Neuronal stem cell (in vitro differentiated cells): ENCODE measurements around the gene FAT2.

Source experiments
- DNase-seq: peaks from one replicate; pipeline ENCODE4 v3.0.0-alpha.2; 2013; ENCODE audit warnings: low spot score
- H2AFZ ChIP-seq: one replicate; pipeline ENCODE4 v1.6.1; 2013; ENCODE audit warnings: mild to moderate bottlenecking, low read length, inconsistent platforms
- H2AK5ac ChIP-seq: 2 replicates; pipeline ENCODE4 v1.6.1; 2013; ENCODE audit warnings: low read depth, mild to moderate bottlenecking, inconsistent platforms, low read length, moderate library complexity, mixed read lengths
- H2BK120ac ChIP-seq: 2 replicates; pipeline ENCODE4 v1.6.1; 2013; ENCODE audit warnings: low read depth, mild to moderate bottlenecking, inconsistent platforms, low read length, moderate library complexity, mixed read lengths
- H2BK12ac ChIP-seq: one replicate; pipeline ENCODE4 v1.6.1; 2013; ENCODE audit warnings: low read length, inconsistent platforms
- H2BK15ac ChIP-seq: 2 replicates; pipeline ENCODE4 v1.6.1; 2013; ENCODE audit warnings: mild to moderate bottlenecking, low read length, inconsistent platforms, mixed read lengths
- H2BK5ac ChIP-seq: one replicate; pipeline ENCODE4 v1.6.1; 2013; ENCODE audit warnings: inconsistent platforms, mild to moderate bottlenecking, low read length, moderate library complexity
- H3K14ac ChIP-seq: one replicate; pipeline ENCODE4 v1.6.1; 2013; ENCODE audit warnings: low read length, inconsistent platforms
- H3K18ac ChIP-seq: 2 replicates; pipeline ENCODE4 v1.6.1; 2013; ENCODE audit warnings: low read length, inconsistent platforms
- H3K23ac ChIP-seq: 2 replicates; pipeline ENCODE4 v1.6.1; 2013; ENCODE audit warnings: low read depth, mild to moderate bottlenecking, mixed read lengths, low read length, inconsistent platforms; ENCODE audit not compliant: poor library complexity
- H3K27ac ChIP-seq: replicated peaks from 3 replicates; pipeline ENCODE4 v1.5.1; 2013; ENCODE audit warnings: low read length, inconsistent platforms
- H3K27me3 ChIP-seq, 3 experiments: 2 replicates each; pipeline ENCODE4 v1.6.1; 2013; ENCODE audit warnings: low read length in 3 of 3, mild to moderate bottlenecking in 2 of 3, inconsistent platforms in 1 of 3, low read depth in 1 of 3, mixed read lengths in 1 of 3, moderate library complexity in 1 of 3; ENCODE audit not compliant: control insufficient read depth in 3 of 3, insufficient read depth in 3 of 3
- H3K36me3 ChIP-seq, 2 donors: replicated peaks in 1 of 2; 2 replicates each; pipeline ENCODE4 v1.6.1; 2013; ENCODE audit warnings: low read length in 2 of 2; ENCODE audit not compliant: control insufficient read depth in 2 of 2, insufficient read depth in 2 of 2
- H3K4ac ChIP-seq: 2 replicates; pipeline ENCODE4 v1.6.1; 2013; ENCODE audit warnings: inconsistent platforms, mild to moderate bottlenecking, low read length, moderate library complexity
- H3K4me1 ChIP-seq, 2 donors: 1 replicate in 1 of 2; 2 replicates in 1 of 2; pipeline ENCODE4 v1.6.1; 2013; ENCODE audit warnings: low read length in 2 of 2, low read depth in 1 of 2; ENCODE audit not compliant: control insufficient read depth in 2 of 2, insufficient read depth in 1 of 2
- H3K4me2 ChIP-seq: one replicate; pipeline ENCODE4 v1.6.1; 2013; ENCODE audit warnings: mild to moderate bottlenecking, low read length, inconsistent platforms; ENCODE audit not compliant: insufficient read depth, poor library complexity, severe bottlenecking
- H3K4me3 ChIP-seq, 2 donors: 2 replicates each; pipeline ENCODE4 v1.5.1; 2013; ENCODE audit warnings: low read length in 2 of 2, mild to moderate bottlenecking in 2 of 2, inconsistent platforms in 1 of 2, moderate library complexity in 1 of 2
- H3K79me1 ChIP-seq: one replicate; pipeline ENCODE4 v1.6.1; 2013; ENCODE audit warnings: low read depth, mild to moderate bottlenecking, inconsistent platforms, low read length, moderate library complexity
- H3K9ac ChIP-seq: one replicate; pipeline ENCODE4 v1.6.1; 2013; ENCODE audit warnings: mild to moderate bottlenecking, low read depth, low read length, inconsistent platforms; ENCODE audit not compliant: poor library complexity
- H3K9me3 ChIP-seq, 2 donors: replicated peaks in 1 of 2; 2 replicates each; pipeline versions ENCODE3 to v1.6.1; 2013; ENCODE audit warnings: low read length in 2 of 2, mild to moderate bottlenecking in 2 of 2, inconsistent platforms in 1 of 2, low read depth in 1 of 2, mixed read lengths in 1 of 2, moderate library complexity in 1 of 2; ENCODE audit not compliant: control insufficient read depth in 2 of 2, insufficient read depth in 1 of 2
- H4K8ac ChIP-seq: one replicate; pipeline ENCODE4 v1.6.1; 2013; ENCODE audit warnings: low read depth, mild to moderate bottlenecking, inconsistent platforms, low read length, moderate library complexity
- H4K91ac ChIP-seq: one replicate; pipeline ENCODE4 v1.6.1; 2013; ENCODE audit warnings: low read length, low read depth, mild to moderate bottlenecking, inconsistent platforms; ENCODE audit not compliant: poor library complexity
- WGBS, 2 donors: extraction: QIAGEN DNeasy Blood & Tissue Kit; methylation state at CpG; one replicate each; pipeline ENCODE4 v1.1.7; 2013; ENCODE audit warnings: missing lambda C conversion rate in 2 of 2, mixed read lengths in 1 of 2; ENCODE audit not compliant: insufficient read length in 2 of 2, insufficient replicate concordance in 1 of 2; ENCODE audit errors: extremely low coverage in 2 of 2; 5-methylcytosine and 5-hydroxymethylcytosine counted together

FAT2 gene

DNA sequence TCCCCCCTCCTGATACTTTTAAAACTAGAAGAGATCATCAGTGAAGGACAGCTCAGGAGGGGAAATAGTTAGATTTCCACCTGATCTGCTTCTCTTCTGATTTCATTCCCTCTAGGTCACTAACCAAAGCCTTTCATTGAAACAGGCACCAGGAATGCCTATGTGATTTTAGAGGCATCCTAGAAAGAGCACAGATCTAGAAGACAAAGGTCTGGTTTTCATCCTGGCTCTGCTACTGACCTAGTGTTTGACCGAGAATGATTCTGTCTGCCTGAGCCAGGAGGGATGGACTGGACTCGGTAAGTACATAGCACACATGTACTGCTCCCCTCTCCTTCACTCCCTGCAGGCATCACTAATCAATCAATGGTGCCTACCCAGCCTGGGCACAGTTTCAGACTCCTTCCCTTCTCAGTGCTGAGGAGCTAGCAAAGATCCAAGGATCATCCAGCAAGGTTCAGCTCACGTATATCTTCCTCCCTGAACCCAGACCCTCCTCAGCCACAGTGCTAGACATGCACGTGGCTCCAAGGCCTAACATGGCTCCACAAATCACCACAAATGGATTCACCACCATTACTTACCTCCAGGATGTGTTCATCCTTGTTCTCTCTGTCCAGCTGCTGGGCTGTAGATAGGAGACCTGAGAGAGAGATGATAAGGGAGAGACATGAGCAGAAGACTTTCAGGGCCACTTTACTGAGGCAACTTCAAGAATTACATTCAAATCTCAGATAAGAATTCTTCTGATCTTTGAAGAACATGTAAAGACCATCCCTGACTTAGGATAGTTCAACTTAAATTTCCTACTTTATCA, 35.2 kb downstream of the FAT2 start:
- no peak overlapping the region for H3K9ac ChIP-seq
- H3K27ac ChIP-seq: no peak overlapping the region
- no peak overlapping the region for H4K91ac ChIP-seq
- H2BK12ac ChIP-seq: no peak overlapping the region
- WGBS, 2 donors: no CpG with 5 or more reads among the region's 4 CpGs
- H3K4me3 ChIP-seq: no peak overlapping the region
- peaks cover 0 to 25% (median 1%) of the 10 kb centered on the region in 3 experiments for H3K27me3 ChIP-seq
- no peak for DNase-seq
- no peak overlapping the region for H3K4me2 ChIP-seq
- H3K36me3 ChIP-seq: no peaks in the 10 kb centered on the region
- no peak overlapping the region for H3K14ac ChIP-seq
- no peak overlapping the region for H4K8ac ChIP-seq
- H3K23ac ChIP-seq: no peak overlapping the region
- H3K9me3 ChIP-seq: no peaks in the 10 kb centered on the region
- H3K4me1 ChIP-seq: no peaks in the 10 kb centered on the region
- no peak overlapping the region for H2BK15ac ChIP-seq
- H2AK5ac ChIP-seq: no peak overlapping the region
- no peaks in the 10 kb centered on the region for H3K79me1 ChIP-seq
- H3K18ac ChIP-seq: no peak overlapping the region
- H2BK5ac ChIP-seq: no peak overlapping the region
- H3K4ac ChIP-seq: no peak overlapping the region
- no peak overlapping the region for H2AFZ ChIP-seq
- H2BK120ac ChIP-seq: no peak overlapping the region

- Histone ChIP-seq H2BK12ac (no peak overlapping the region), H3K79me1 (no peaks in the 10 kb centered on the region), H3K27me3 (peaks cover 0 to 24% (median 1%) of the 10 kb centered on the region in 3 experiments), H3K27ac (no peak overlapping the region), H3K14ac (no peak overlapping the region), H2AK5ac (no peak overlapping the region), H3K36me3 (no peaks in the 10 kb centered on the region), H2BK15ac (no peak overlapping the region), H3K18ac (no peak overlapping the region), H3K4me2 (no peak overlapping the region), H3K9me3 (peaks cover 0 to 2% of the 10 kb centered on the region in 2 donors), H3K9ac (no peak overlapping the region), H2BK5ac (no peak overlapping the region), H3K4ac (no peak overlapping the region), H2AFZ (no peak overlapping the region), H3K4me3 (no peak overlapping the region), H3K4me1 (no peaks in the 10 kb centered on the region), H4K91ac (no peak overlapping the region), H2BK120ac (no peak overlapping the region), H4K8ac (no peak overlapping the region), H3K23ac (no peak overlapping the region)
- no peak for DNase-seq
- no CpG with 5 or more reads among the region's 5 CpGs for WGBS, 2 donors
These were observed 37.4 kb downstream of the FAT2 start for GRCh38 chr5:151553695-151554094.

DNA sequence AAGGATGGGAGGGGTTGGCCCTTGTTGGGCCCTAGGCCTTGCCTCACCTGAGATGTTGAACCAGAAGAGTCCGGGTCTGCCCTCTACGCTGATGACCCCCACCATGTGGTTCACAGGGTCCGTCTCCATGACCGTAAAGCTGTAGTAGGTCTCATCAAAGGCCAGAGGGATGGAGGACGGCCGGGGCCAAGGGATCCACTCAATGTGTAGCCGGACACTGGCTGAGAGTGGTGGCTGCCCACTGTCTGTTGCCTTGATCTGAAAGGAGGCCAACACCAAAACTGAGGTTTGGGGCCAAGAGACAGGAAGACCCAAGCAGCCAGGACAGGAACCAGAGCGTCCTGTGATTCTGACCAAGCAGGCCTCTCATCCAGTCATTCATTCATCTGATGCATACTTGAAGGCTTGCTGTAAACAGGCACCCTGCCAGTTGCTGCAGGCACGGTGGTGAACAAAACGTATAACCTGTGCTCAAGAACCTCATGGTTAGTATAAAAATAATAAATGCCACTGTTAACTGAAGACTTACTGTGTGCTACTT, 37.9 kb downstream of the FAT2 start:
- Histone ChIP-seq H3K9ac (no peak overlapping the region), H3K23ac (no peak overlapping the region), H4K91ac (no peak overlapping the region), H3K9me3 (peaks cover 0 to 2% of the 10 kb centered on the region in 2 donors), H3K4me2 (no peak overlapping the region), H2AFZ (no peak overlapping the region), H3K18ac (no peak overlapping the region), H3K4me3 (no peak overlapping the region), H3K4ac (no peak overlapping the region), H2BK5ac (no peak overlapping the region), H2BK15ac (peak overlapping the region; percentile 27), H3K14ac (peak overlapping the region; percentile 41), H2BK12ac (no peak overlapping the region), H3K27ac (no peak overlapping the region), H3K79me1 (no peaks in the 10 kb centered on the region), H3K4me1 (no peaks in the 10 kb centered on the region), H2AK5ac (peak overlapping the region; percentile 10), H4K8ac (no peak overlapping the region), H3K27me3 (peaks cover 0 to 24% (median 1%) of the 10 kb centered on the region in 3 experiments), H3K36me3 (no peaks in the 10 kb centered on the region), H2BK120ac (peak overlapping the region; percentile 57)
- DNase-seq: no peak
- no CpG with 5 or more reads among the region's 10 CpGs for WGBS, 2 donors

GRCh38 chr5:151551985-151552384, 39.1 kb downstream of the FAT2 start:
- no peak overlapping the region for H2BK5ac ChIP-seq
- H4K8ac ChIP-seq: no peak overlapping the region
- H3K9ac ChIP-seq: no peak overlapping the region
- no peak overlapping the region for H3K4ac ChIP-seq
- peaks cover 0 to 19% (median 1%) of the 10 kb centered on the region in 3 experiments for H3K27me3 ChIP-seq
- no peaks in the 10 kb centered on the region for H3K4me1 ChIP-seq
- no peaks in the 10 kb centered on the region for H3K36me3 ChIP-seq
- no peak overlapping the region for H4K91ac ChIP-seq
- H2AFZ ChIP-seq: no peak overlapping the region
- H3K14ac ChIP-seq: no peak overlapping the region
- DNase-seq: no peak
- no peak overlapping the region for H2BK12ac ChIP-seq
- no peak overlapping the region for H2BK15ac ChIP-seq
- H3K9me3 ChIP-seq: peaks cover 0 to 2% of the 10 kb centered on the region in 2 donors
- H3K4me2 ChIP-seq: no peak overlapping the region
- H2BK120ac ChIP-seq: no peak overlapping the region
- WGBS, 2 donors: no CpG with 5 or more reads among the region's 3 CpGs
- no peaks in the 10 kb centered on the region for H3K79me1 ChIP-seq
- no peak overlapping the region for H3K4me3 ChIP-seq
- H3K23ac ChIP-seq: no peak overlapping the region
- H3K18ac ChIP-seq: no peak overlapping the region
- H2AK5ac ChIP-seq: no peak overlapping the region
- no peak overlapping the region for H3K27ac ChIP-seq
